Activated T-helper 2 cell treated with anti-CD3 and anti-CD28 coated beads, Interferon-gamma antibody, Interleukin-2, Interleukin-4, amounts not matched to agents 10 μg/mL and 5 μg/mL and 100 μg/mL, durations not matched to agents 14 hours and 24 hours and 36 hours (primary cell): ENCODE results near the gene HSD3B1. TPM values are rescaled to one million over a fixed set of nuclear protein-coding genes. Genes with fewer than 3 reads are reported as not detected.
"Not testable (repeated sequence)": the region's sequence is repeated elsewhere in the genome, so short reads cannot be mapped to it uniquely, and the experiment has no call there.

Experiments used
- DNase-seq: peaks from one replicate; pipeline ENCODE4 v3.0.0; 2021; ENCODE audit warnings: low spot score
- H3K27ac Mint-ChIP-seq: one replicate; pipeline ENCODE4 v1.8.0; 2021; ENCODE audit warnings: mixed read lengths
- H3K27me3 Mint-ChIP-seq: one replicate; pipeline ENCODE4 v1.8.0; 2021; ENCODE audit warnings: low read depth, mixed read lengths
- H3K36me3 Mint-ChIP-seq: one replicate; pipeline ENCODE4 v1.8.0; 2021; ENCODE audit warnings: low read depth, mixed read lengths
- H3K4me1 Mint-ChIP-seq: one replicate; pipeline ENCODE4 v1.8.0; 2021; ENCODE audit warnings: low read depth, mixed read lengths
- H3K4me3 Mint-ChIP-seq: one replicate; pipeline ENCODE4 v1.8.0; 2021; ENCODE audit warnings: low read depth, mild to moderate bottlenecking, moderate library complexity, mixed read lengths
- H3K9me3 Mint-ChIP-seq: one replicate; pipeline ENCODE4 v1.8.0; 2021; ENCODE audit warnings: mixed read lengths
- intact Hi-C: fragments of 100-400 bp; cut with micrococcal nuclease; formaldehyde crosslinking; loops from one replicate; pipeline ENCODE4 v1.15.1; 2023
- total RNA-seq: library from RNA; stranded (reverse); gene quantifications from 2 replicates; pipeline ENCODE4 v1.2.3, GENCODE V29; 2022

Gene HSD3B1
- total RNA-seq, 1 donor from 2014 or later: not detected

DNA sequence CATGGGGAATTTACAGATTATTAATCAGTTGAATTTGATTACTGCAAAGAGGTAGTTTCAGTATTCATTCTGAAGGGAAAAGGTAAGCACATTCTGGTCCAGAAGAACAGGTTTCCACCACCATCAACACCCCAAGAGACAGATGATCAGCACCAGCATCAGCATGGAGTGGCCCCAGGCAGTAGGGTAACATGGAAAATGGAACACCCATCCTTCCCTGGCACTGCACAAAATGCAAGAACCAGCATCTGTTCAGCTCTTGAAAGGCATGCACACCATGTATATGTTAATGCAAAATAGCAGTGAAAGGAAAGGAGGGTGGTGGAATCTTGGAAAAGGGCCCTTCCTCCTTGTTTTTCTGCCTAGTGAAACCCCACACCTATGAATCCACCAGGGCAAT is 9.2 kb downstream of the HSD3B1 start:
- Mint-ChIP-seq H3K36me3 (no peaks in the 10 kb centered on the region), H3K9me3 (no peaks in the 10 kb centered on the region), H3K4me1 (no peaks in the 10 kb centered on the region), H3K27me3 (peaks cover 3% of the 10 kb centered on the region), H3K4me3 (no peak overlapping the region), H3K27ac (no peak overlapping the region)
- intact Hi-C loops: no loop called here
- DNase-seq: no peak

DNA sequence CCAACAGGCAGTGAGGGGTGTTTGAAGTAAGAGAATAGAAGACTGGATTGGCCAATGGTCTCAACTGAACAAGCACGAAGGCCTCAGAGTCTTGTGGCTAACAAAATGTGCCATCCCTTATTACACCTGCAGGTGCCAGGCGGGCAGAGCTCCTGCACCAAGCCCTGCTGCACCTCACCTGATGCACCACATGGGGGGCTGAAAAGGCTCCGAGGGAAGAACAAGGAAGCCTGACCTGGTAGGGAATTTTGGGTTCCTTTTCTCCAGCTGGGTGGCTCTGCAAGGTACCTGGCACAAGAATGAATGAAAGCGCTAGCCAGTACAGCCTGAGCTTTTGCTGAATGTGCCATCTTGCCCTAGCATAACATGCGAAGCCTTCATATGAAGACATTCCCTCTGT is 9.7 kb downstream of the HSD3B1 start:
- Mint-ChIP-seq H3K4me3 (no peak overlapping the region), H3K9me3 (no peaks in the 10 kb centered on the region), H3K27ac (no peak overlapping the region), H3K36me3 (no peaks in the 10 kb centered on the region), H3K4me1 (no peaks in the 10 kb centered on the region), H3K27me3 (peaks cover 3% of the 10 kb centered on the region)
- DNase-seq: no peak
- intact Hi-C loops: no loop called here

DNA sequence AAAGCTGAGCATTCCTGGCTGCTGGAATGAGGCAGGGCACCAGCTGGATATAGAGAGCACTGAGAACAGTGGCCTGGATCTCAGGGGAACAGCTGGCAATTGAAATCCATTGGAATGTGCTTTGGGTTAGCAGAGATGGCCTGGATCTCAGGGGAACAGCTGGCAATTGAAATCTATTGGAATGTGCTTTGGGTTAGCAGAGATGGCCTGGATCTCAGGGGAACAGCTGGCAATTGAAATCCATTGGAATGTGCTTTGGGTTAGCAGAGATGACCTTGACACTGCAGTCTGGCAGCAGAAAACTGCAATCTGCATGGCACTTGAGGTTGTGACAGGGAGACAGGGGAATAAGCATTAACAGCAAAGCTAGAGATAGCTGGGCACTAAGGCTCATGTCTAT is 10.7 kb downstream of the HSD3B1 start:
- DNase-seq, intact Hi-C loops, H3K27me3 Mint-ChIP-seq: not testable (repeated sequence)

DNA sequence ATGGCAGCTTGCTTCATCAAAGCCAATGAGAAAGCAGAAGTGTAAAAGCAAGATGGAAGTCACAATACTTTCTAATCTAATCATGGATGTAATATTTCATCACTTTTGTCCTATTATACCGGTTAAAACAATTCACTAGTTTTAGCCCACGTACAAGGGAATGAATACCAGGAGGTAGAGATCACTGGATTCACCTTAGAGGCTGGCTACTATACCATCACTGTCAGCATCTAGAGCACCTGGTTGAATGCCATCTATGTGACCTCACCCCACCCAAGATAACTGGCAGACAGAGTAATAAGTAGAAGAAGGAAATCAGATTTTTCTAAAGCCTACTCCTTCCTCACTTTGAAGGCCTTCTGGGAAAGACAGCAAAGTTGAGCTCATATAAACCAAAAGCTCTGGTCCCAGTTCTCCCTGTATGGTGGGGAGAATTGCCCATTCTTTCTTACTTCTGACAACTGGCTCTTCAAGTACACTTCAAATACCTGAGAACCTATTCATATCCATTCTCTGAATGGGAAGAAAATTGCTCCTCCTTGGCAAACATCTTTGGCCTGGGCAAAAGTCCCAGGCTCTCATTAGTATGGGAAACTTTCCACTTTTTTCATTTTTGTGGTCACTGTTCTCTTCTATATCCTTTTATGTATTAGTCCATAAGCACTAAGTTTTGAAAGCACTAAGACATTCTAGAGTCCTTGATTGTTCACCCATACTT is 24.8 kb downstream of the HSD3B1 start:
- H3K36me3 Mint-ChIP-seq: no peaks in the 10 kb centered on the region
- H3K4me3 Mint-ChIP-seq: no peak overlapping the region
- intact Hi-C loops: no loop called here

More for the DNA sequence above, 10.7 kb downstream of the HSD3B1 start:
- H3K27ac Mint-ChIP-seq, H3K36me3 Mint-ChIP-seq, H3K4me3 Mint-ChIP-seq, H3K9me3 Mint-ChIP-seq, H3K4me1 Mint-ChIP-seq: not testable (repeated sequence)

DNA sequence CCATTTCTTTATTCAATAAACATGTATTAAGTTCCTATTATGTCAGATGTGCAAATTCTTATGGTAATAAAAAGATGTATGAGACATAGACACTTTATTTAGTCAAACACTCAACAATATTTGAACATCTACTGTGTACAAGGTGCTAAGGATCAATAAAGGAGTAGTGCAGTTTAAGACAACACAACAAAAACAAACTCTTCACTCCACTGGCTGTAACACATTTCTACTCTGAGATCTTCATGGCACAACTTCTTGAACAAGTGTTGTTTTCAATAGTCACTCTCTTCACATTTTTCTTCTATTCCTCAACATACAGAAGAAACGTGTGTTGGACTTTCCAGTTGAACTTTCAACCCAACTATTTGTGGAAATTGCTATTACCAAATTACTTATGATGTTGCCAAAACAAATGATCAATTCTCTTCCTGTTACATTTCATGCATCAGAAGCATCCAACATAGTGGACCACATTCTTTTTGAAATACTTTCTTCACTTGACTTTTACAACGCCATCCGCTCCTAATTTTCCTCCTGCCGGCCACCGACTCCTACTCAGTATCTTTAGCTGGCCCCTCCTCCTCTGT is 25.4 kb downstream of the HSD3B1 start:
- Mint-ChIP-seq H3K4me3 (no peak overlapping the region), H3K4me1 (no peaks in the 10 kb centered on the region), H3K27ac (no peak overlapping the region), H3K9me3 (no peaks in the 10 kb centered on the region), H3K27me3 (peaks cover 11% of the 10 kb centered on the region), H3K36me3 (no peaks in the 10 kb centered on the region)
- intact Hi-C loops: no loop called here
- no peak for DNase-seq

More for the DNA sequence above, 24.8 kb downstream of the HSD3B1 start:
- H3K27ac Mint-ChIP-seq: no peak overlapping the region
- H3K9me3 Mint-ChIP-seq: no peaks in the 10 kb centered on the region
- peaks cover 5% of the 10 kb centered on the region for H3K27me3 Mint-ChIP-seq
- no peaks in the 10 kb centered on the region for H3K4me1 Mint-ChIP-seq
- no peak for DNase-seq

DNA sequence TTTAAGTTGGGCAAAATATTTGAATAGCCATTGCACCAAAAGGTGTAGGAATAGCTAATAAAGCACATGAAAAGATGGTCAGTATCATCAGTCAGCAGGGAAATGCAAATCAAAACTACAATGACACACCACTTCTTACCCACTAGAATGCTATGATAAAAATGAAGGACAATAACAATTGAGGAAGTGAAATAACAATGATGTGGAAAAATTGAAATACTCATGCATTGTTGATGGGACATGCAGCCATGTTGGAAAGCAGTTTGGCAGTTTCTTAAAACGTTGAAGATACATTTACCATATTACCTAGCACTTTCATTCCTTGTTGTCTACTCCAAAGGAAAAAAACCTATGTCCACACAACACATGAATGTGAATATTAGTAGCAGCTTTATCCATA is 28.4 kb downstream of the HSD3B1 start:
- intact Hi-C loops: no loop called here
- Mint-ChIP-seq H3K4me3 (no peak overlapping the region), H3K36me3 (no peaks in the 10 kb centered on the region), H3K27ac (no peak overlapping the region), H3K27me3 (peaks cover 12% of the 10 kb centered on the region), H3K9me3 (no peaks in the 10 kb centered on the region), H3K4me1 (no peaks in the 10 kb centered on the region)
- DNase-seq: no peak

DNA sequence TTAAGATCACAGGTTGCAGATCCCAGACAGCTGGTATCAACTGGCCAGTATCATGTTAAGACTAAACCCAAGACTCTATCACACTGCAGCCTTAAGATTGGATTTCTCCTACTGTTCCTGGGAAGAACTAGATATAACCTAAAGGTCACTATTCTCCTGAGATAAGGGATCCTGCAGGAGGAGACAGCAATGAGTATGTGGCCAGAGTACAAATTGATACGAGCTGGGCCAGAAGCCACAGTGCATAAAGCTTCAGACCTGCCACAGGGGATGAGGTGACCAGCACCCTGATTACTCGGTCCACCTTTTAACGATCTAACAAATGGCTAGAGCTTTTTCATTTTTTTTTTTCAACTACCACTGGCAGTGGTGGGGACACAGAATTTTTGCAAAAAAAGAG is 31.0 kb downstream of the HSD3B1 start:
- no peak for DNase-seq
- H3K4me1 Mint-ChIP-seq: no peaks in the 10 kb centered on the region
- H3K27me3 Mint-ChIP-seq: peaks cover 18% of the 10 kb centered on the region
- H3K27ac Mint-ChIP-seq: no peak overlapping the region
- H3K36me3 Mint-ChIP-seq: no peaks in the 10 kb centered on the region
- no peaks in the 10 kb centered on the region for H3K9me3 Mint-ChIP-seq
- intact Hi-C loops: no loop called here
- H3K4me3 Mint-ChIP-seq: no peak overlapping the region

DNA sequence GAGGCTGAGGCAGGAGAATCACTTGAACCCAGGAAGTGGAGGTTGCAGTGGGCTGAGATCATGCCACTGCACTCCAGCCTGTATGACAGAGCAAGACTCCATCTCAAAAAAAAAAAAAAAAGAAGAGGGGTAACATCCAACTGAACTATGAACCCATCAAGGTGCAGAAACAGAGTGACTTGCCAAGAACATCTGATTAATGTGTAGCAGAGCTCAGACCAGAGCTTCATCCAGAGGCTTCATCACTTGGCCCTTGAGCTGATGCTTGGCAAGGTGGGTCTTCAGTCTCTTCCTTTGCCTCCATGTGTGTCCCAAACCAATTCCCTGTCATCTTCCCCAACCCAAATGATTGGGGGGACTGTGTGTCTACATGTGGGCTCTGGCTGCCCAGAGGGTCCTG is 32.6 kb downstream of the HSD3B1 start:
- Mint-ChIP-seq H3K4me3 (no peak overlapping the region), H3K36me3 (no peaks in the 10 kb centered on the region), H3K27me3 (peaks cover 20% of the 10 kb centered on the region), H3K4me1 (no peaks in the 10 kb centered on the region), H3K27ac (no peak overlapping the region), H3K9me3 (no peaks in the 10 kb centered on the region)
- DNase-seq: no peak
- intact Hi-C loops: no loop called here

DNA sequence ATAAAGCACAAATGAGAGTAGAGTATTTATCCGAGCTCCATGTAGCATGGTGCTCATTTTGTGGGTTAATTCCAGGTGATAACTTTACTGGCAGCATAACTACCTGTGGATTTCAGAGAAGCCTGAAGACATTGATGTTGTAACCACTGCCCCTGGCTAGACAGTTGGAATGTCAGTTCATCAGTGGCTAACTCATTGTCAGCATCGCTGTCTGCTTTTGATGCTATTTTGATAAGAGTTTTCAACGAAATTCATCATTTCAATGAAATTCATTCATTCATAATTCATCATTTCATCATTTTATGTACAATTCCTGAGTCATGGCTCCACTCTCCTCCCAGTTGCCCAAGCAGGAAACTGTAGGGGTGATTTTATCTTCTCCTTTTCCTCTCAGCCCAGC is 34.4 kb downstream of the HSD3B1 start:
- Mint-ChIP-seq H3K9me3 (no peaks in the 10 kb centered on the region), H3K4me1 (no peaks in the 10 kb centered on the region), H3K27ac (no peak overlapping the region), H3K27me3 (peaks cover 20% of the 10 kb centered on the region), H3K36me3 (no peaks in the 10 kb centered on the region), H3K4me3 (no peak overlapping the region)
- DNase-seq: no peak
- intact Hi-C loops: no loop called here

DNA sequence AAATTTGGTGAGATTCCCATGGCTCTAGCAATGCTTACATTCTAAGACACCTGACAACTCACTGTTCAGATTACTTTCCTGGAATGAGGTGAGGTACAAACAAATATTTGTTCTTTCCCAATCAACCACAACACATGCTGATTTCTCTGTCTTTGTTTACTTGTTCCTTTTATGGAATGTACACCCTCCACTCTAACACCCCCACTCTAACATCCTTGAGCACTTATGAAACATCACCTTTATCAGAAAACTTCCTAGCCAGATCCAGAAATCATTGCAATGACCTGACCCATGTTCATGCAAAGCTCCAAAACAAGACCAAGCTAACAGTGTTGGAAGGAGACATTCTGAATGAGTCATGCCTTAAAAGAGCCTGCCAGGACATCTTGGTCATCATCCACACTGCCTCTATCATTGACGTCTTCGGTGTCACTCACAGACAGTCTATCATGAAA is 35.5 kb downstream of the HSD3B1 start:
- no peak overlapping the region for H3K27ac Mint-ChIP-seq

DNA sequence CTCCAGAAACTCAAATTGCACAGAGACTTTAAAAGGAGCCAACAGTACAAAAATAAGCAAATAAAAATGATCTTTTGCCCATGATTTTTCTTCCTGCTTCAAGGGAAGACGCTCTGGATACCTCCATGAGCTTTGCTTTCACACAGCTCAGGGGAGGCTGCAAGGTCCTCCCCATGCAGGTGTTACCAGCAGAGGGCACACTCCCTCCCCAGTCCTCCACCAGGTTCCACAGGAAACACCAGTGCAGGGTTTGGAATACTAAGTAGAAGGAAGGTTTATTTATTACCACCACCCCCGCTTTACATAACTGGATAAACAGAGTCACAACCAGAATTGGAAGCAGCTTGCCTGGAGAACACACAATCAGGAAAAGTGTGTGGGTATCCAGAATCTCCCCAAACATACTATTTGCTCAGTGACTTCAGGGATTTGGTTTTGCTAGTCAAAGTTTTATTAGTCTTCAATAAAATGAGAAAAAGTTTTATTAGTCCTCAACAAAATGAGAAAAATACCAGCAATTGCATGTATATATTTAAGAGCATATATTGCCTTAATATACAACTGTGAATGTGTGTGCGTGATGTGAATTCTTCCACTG is 37.3 kb downstream of the HSD3B1 start:
- no peaks in the 10 kb centered on the region for H3K9me3 Mint-ChIP-seq
- intact Hi-C loops: no loop called here
- no peaks in the 10 kb centered on the region for H3K4me1 Mint-ChIP-seq
- H3K36me3 Mint-ChIP-seq: no peaks in the 10 kb centered on the region
- DNase-seq: no peak
- no peak overlapping the region for H3K4me3 Mint-ChIP-seq
- H3K27ac Mint-ChIP-seq: no peak overlapping the region
- H3K27me3 Mint-ChIP-seq: peaks cover 9% of the 10 kb centered on the region

More for the DNA sequence above, 35.5 kb downstream of the HSD3B1 start:
- H3K9me3 Mint-ChIP-seq: no peaks in the 10 kb centered on the region
- no peaks in the 10 kb centered on the region for H3K4me1 Mint-ChIP-seq
- peaks cover 13% of the 10 kb centered on the region for H3K27me3 Mint-ChIP-seq
- no peak overlapping the region for H3K4me3 Mint-ChIP-seq
- H3K36me3 Mint-ChIP-seq: no peaks in the 10 kb centered on the region
- DNase-seq: no peak
- intact Hi-C loops: no loop called here

DNA sequence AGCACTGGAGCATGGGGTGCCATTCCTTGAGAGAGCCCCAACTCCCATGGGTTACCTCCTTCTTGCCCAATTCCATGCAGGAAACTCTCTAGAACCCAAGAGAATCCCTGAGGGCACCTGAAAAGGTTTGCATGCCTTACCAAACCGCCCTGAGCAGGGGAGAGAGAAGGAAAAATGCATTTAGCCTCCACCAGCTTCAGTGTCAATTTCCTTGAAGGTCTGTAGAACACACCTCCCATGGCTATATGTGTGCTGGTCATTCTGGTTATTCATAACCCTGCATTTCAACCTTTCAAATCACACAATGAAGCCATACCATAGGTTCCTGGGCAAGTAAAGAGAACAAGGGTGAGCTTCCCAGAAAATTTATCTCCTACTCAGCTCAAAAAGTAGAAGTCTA is 39.6 kb downstream of the HSD3B1 start:
- Mint-ChIP-seq H3K27ac (no peak overlapping the region), H3K9me3 (no peaks in the 10 kb centered on the region), H3K36me3 (no peaks in the 10 kb centered on the region), H3K4me3 (no peak overlapping the region), H3K4me1 (no peaks in the 10 kb centered on the region), H3K27me3 (peaks cover 6% of the 10 kb centered on the region)
- intact Hi-C loops: no loop called here
- no peak for DNase-seq

DNA sequence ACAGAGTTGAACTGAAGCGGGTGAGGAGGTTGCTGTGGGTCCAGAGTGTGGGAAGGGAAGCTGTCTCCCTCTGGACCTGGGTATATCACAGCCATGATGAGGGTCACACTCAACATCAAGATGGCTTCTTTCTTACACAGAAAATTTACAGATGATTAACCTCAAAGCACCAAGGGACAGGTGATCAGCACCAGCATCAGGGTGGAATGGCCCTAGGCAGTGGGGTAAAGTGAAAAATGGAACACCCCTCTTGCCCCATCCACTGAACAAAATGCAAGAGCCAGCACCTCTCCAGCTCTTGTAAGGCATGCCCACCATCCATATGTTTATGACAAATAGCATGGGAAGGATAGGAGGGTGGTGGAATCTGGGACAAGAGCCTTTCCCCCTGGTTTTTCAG is 40.3 kb downstream of the HSD3B1 start:
- H3K4me3 Mint-ChIP-seq: no peak overlapping the region
- H3K27ac Mint-ChIP-seq: no peak overlapping the region
- H3K27me3 Mint-ChIP-seq: peaks cover 5% of the 10 kb centered on the region
- H3K36me3 Mint-ChIP-seq: no peaks in the 10 kb centered on the region
- intact Hi-C loops: no loop called here
- no peaks in the 10 kb centered on the region for H3K4me1 Mint-ChIP-seq
- no peaks in the 10 kb centered on the region for H3K9me3 Mint-ChIP-seq
- DNase-seq: no peak
